ENCODE data around the gene OR4S1.
A peak's percentile ranks its signal among the peaks of the same experiment; 100 is the strongest.
"Not testable (repeated sequence)": the region's sequence is repeated elsewhere in the genome, so short reads cannot be mapped to it uniquely, and the experiment has no call there.

OR4S1 gene, protein sequence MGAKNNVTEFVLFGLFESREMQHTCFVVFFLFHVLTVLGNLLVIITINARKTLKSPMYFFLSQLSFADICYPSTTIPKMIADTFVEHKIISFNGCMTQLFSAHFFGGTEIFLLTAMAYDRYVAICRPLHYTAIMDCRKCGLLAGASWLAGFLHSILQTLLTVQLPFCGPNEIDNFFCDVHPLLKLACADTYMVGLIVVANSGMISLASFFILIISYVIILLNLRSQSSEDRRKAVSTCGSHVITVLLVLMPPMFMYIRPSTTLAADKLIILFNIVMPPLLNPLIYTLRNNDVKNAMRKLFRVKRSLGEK

DNA sequence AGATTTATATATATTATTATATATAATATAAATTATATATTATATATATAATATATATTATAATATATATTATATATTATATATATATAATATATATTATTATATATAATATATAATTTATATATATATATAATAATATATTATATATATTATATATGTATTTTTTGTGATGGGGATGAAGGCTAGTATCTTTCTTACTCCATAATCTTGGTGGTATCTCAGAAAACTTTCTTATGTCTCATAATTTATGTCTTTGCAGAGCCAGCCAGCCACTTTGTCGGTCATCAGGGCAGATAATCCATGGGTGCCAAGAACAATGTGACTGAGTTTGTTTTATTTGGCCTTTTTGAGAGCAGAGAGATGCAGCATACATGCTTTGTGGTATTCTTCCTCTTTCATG, at the start of gene OR4S1:
TSS of gene OR4S1 (plus strand) at position 301 of the 400 bp plus-strand sequence. CDS start at position 301, 0 bp downstream.
- no peak for DNase-seq

DNA sequence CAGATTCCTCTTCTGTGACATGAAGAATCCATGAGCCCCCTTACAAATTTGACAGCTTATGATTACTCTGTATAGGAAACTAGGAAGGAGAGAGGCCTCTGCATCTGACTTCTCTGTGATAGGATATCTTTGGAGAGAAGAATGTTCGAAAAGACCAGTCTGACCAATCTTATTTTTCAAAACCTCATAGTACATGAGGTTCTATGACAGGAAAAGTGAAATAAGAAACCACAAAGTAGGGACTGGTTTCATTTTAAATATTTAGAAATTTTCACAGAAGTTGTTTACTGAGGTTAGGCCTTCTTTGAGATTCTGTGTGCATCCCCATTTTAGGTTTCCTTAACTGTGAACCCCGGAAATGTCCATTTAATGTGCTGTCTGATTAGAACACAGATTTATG, 44.4 kb upstream of the OR4S1 start:
- DNase-seq: no peak

DNA sequence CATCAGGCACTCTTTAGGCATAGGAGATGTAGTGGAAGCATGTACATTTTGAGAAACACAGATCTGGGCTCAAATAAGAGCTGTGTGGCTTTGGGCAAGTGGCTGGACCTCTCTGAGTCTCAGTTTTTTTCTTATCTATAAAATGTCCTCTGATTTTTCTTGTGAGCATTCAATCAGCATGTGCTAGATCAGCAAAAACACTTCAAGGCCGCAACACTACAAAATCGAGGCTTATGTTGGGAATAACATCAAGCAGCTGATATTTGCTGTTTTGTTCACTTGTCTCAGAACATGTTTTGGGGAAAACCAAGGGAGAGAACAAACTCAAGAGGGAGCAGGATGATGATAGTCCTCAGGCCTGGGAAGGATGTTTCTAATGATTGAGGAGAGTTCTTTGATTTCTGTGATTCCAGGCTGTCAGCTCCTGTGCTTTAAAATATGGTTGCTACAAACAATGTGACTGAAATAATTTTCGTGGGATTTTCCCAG, 42.6 kb upstream of the OR4S1 start, which contains the start of gene OR4X1:
TSS of gene OR4X1 (plus strand) at position 439 of the 489 bp plus-strand sequence. CDS start at position 439, 0 bp downstream.
- DNase-seq: no peak

DNA sequence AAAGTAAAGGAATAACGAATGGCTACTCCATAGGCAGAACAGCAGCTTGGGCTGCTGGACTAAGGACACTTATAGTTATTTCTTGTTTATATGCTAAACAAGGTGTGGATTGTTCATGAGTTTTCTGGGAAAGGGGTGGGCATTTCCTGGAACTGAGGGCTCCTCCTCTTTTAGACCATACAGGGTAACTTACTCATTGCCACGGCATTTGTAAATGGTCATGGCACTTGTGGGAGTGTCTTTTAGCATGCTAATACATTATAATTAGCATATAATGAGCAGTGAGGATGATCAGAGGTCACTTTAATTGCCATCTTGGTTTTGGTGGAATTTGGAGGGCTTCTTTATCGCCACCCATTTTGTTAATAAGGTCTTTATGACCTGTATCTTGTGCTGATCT, 35.4 kb upstream of the OR4S1 start:
- no peak for DNase-seq

DNA sequence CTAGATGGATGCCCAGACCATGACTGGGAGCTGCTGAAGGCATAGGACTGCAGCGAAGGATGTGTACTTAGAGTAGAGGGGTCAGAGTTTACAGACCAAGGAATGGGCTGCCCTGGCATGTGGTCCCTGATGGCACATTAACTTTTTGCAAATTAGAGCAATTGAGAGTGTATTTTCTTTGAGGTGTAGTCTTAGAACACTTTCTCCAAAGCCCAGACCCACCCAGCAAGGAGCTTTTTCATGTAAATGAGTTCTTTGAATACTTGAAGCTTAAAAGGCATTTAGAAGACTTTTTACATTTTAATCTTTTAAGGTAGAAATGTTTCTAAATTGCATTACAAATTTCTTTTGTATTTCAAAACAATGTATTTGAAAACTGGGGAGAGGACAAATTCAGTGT, 33.4 kb upstream of the OR4S1 start:
- no peak for DNase-seq

DNA sequence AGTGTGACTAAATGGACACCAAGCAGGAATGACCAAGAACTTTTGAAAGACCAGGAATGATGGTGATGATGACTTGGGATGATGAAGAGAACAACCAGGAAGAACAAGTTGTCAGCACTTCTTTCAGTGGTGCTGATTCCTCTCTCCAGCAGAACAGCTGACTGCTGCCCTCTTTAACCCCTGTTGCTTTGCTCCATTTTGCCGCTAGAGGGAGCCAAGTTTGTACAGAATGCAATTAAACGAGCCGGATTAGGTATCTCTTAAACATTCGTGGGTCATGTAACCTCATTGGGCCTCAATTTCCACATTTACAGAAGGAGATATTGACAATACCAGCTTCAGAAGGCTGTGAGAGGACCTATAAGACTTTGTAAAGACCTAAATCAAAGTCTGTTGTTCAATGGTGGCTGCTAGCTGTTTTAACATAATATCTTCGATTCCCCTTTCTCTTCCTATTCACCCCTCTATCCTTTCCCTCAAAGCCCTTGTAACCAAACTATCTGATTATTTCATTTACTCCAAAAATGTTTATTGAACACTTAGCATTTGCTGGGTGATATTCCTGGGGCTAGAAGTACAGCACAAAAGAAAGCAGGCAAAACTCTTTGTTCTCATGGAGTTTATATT, 1.9 kb downstream of the OR4S1 start:
- peak; percentile 25 for DNase-seq

DNA sequence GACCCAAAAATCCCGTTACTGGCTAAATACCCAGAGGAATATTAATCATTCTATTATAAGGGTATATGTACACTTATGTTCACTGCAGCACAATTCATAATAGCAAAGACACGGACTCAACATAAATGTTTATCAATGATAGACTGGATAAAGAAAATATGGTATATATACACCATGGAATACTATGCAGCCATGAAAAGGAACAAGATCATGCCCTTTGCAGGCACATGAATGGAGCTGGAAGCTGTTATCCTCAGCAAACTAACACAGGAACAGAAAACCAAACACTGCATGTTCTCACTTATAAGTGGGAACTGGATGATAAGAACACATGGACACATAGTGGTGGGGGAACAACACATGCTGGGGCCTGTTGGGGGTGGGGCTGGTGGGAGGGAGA, 7.6 kb downstream of the OR4S1 start:
- DNase-seq: not testable (repeated sequence)

DNA sequence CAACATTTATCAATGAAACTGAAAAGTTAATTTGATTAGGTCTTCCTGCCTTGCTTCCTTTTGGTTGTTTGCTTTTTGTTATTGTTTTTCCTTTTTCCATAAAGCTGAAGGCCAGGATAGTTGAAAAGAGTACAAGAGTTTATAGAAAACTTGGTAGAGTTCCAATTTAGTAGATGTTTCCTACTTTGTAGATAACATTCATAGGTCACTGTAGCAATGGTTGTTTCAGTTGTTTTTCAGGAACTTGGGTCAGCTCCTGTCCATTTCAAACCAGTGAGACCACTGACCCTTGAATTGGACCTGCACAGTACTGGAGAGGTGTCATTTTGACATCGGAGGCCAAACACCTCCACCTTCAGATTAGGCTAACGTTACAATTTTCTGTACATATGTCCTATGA, 13.8 kb downstream of the OR4S1 start:
- DNase-seq: not testable (repeated sequence)

DNA sequence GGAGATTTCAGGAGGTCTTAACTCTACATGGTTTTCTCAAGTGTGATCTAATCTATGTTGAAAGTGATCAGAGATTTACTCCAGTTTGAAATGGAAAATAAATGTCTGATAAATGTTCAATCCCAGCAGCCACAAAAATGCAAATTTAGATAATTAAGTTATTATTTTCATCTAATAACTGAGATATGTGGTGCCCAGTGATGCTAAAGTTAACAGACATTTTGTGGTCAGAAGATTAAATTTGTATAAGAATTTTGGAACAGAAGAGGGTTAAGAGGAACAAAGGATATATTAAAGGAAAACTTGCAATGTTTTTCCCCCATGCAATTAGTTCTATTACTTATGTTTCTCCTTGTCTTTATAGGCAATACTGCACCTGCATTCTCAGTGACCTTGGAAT, 18.6 kb downstream of the OR4S1 start, which contains the start of gene OR4C3:
TSS of gene OR4C3 (plus strand) at position 301 of the 400 bp plus-strand sequence. CDS start 102 bp downstream, outside the sequence.
- not testable (repeated sequence) for DNase-seq

DNA sequence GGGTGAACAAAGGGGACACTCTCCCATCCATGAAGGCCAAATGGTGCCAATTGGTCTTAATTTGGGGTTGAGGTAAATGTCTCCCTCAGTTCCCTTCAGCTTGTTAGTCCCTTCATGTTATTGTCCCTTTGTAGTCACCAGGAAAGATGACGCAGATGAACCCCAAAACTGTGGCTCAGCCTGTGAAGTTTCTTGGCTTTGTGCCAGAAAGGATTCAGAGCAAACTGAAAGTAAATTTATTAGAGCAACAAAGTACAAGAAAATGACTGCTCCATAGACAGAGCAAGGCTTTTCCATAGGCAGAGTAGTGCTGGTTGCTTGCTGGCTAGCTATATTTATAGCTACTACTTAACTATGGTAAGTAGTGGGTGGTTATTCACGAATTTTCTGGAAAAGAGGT, 35.4 kb downstream of the OR4S1 start:
- no peak for DNase-seq

DNA sequence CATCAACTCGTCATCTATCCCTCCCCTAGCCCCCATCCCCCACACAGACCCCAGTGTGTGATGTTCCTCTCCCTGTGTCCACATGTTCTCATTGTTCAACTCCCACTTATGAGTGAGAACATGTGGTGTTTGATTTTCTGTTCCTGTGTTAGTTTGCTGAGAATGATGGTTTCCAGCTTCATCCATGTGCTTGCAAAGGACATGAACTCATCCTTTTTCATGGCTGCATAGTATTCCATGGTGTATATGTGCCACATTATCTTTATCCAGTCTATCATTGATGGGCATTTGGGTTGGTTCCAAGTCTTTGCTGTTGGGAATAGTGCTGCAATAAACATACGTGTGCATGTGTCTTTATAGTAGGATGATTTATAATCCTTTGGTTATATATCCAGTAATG, 36.5 kb downstream of the OR4S1 start:
- DNase-seq: not testable (repeated sequence)

DNA sequence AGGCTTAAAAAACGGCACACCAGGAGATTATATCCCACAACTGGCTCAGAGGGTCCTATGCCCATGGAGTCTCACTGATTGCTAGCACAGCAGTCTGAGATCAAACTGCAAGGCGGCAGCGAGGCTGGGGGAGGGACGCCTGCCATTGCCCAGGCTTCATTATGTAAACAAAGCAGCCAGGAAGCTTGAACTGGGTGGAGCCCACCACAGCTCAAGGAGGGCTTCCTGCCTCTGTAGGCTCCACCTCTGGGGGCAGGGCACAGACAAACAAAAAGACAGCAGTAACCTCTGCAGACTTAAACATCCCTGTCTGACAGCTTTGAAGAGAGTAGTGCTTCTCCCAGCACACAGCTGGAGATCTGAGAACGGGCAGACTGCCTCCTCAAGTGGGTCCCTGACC, 40.3 kb downstream of the OR4S1 start:
- not testable (repeated sequence) for DNase-seq

DNA sequence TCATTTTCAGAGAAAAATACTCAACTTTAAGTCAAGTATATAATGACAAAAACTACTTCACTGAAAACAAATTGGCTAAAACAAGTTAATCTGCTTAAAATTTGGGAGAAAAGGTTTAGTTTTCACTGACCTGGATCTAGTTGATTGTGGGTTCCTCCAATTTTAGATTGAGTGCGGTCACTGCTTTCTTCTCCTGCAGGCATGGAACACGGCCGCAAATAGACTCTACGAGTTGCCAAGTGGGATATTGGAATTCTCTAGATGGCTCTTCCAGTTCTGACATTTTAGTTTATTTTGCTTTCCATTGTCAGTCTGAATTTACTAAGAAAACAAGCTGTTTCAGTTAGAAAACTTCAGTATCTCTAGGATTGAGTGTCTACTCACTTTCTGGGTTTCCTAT, 48.0 kb downstream of the OR4S1 start:
- no peak for DNase-seq

DNA sequence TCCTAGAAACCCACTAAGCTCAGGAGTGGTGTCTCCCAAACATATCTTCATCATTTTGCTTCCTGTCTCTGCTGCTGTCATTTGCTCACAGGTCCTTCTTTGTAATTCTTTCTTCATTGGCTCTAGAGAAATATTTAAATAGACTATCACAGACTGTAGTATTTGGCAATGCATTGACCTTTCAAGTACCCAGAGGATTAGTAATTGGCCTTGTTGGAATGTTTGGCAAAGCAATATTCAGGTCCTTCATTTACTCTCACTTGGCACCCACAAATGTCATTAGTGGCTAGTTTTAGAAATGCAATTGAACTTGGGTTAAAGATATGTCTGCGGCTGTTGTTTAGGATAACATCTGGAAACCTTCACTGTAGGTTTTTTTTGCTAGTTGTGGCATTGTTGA, 48.7 kb downstream of the OR4S1 start:
- DNase-seq: no peak
